NOMO-1 (cell line): ENCODE measurements around the gene ZFP90.
"Not testable (repeated sequence)": the region's sequence is repeated elsewhere in the genome, so short reads cannot be mapped to it uniquely, and the experiment has no call there.

Source experiments
- DNase-seq, 2 experiments: peaks; one replicate each; lab custom pipeline; 2025; ENCODE audit not compliant: unreplicated experiment in 2 of 2; lab: John Stamatoyannopoulos, UW

Gene ZFP90

DNA sequence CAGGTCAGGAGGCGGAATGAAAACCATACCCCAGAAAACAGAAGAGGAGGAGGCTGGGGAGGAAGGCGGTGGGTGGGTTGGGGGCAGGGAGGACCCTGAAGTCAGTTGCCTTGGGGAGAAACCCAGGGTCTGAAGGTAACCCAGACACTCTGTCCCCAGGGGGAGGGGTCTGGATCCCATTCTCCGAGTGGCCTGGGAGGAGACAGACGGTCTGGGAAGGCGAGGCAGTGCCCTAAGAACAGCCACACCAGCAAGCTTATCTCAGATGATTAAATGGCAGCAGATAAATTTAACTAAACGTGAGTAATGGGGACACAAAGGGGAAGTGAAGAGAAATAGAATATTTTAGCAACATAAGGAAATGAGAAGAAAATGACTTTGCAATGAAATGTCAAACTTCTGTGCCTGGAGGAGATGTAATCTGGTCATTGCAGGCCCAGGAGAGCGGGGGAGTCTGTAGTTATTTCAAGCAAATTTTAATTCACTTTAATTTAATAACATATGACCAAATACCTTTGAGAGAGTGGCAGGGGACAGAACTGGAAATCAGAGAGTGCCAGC lies 21.4 kb upstream of the ZFP90 start:
- peak; percentile 20 to 87 for DNase-seq

DNA sequence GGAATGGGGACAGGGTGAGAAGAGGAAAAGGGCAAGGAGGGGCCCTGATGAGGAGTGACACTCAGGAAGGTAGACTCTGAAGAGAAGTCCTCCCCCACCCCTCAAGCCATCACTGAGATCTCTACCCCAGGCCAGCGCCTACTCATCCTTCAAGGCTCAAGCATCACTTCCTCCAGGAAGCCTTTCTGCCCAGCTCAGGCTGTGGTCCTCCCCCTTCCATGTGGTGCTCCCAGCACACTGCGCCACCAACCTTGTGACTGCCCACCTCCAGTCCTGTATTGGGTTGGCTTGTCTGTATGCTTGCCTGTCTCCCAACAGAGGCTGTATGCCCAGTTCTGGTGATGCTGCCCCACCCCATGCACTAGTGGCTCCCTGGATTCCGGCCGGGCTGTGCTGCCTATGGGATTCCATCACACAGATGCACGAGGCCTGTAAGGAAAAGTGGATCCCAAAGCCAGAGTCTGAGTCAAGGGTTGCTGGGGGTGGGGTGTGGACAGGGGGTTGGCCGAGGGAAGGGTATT lies 19.8 kb upstream of the ZFP90 start:
- DNase-seq = no peak

DNA sequence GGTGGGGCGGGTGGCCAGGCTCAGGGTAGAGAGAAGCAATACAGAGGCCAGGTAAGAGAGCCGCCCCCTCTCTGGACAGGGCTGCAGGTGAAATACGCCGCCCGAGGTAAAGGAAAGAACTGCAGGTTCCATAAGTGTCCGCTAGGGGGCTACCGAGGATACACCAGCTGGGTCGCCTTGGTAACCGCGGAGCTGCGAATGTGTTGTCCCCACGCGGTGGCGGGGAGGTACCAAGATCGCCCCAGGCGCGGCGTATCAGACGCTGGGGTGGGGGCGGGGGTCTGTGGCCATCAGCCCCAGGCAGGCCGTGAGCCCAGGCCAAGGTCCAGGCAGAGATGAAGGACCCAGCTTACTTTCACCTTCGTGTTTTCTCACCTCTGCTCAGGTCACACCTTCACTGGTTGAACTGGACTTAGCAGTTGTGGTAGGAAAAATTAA lies 18.4 kb upstream of the ZFP90 start:
- peak; percentile 62 to 76 for DNase-seq

DNA sequence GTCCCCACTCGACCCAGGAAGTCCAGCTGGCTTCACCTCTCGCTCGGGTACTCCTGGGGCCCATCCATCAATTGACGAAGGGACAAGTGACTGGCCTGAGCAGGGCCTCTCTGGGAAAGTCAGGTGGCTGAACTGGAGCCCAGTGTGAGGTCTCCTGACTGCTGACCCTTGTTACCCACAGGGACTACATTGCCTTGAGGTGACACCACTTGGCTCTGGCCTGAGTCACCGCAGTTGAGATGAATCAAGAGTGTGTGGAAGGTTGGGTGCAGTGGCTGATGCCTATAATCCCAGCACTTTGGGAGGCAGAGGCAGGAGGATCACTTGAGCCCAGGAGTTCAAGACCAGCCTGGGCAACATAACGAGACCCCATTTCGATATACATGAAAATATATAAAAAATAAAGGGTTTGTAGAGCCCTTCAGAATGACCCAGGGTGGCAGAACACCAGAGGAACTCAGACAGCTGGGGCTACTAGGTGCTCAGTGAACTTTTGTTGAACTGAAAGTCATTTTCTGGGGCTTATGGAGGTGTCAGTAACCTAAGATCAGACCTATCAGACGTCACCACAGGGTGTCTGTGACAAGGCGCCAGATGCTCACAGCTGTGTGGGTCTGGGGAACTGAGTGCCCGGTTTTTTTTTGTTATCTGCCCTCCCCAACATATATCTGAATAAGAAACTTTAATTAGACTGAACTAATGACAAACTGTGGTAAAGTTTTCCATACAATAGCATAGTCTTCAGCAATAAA lies 14.8 kb upstream of the ZFP90 start:
- DNase-seq = no peak

DNA sequence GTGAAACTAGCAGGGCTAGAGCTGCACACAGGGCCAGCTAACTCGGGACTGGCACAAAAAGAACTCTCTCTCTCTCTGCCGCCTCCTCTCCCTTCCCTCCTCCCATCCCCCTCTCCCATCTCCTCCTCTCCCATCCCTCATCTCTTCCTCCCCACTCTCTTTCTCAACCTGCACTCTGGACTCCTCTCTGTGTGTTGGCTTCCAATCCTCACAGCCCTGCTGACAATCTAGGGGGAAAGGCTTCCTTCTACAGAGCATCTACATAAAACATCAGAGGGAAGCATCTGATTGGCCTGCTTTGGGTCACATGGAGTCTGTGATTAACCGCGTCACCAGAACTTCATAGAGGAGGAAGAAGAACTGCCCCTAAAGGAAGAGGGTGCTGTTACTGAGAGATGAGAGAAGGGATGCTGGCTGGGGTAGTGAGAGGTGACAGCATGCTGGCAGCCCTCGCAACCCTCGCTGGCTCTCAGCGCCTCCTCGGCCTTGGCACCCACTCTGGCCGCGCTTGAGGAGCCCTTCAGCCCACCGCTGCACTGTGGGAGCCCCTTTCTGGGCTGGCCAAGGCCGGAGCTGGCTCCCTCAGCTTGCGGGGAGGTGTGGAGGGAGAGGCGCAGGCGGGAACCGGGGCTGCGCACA lies 12.8 kb upstream of the ZFP90 start:
- DNase-seq = peak in 1 of 2 experiments; percentile 50

DNA sequence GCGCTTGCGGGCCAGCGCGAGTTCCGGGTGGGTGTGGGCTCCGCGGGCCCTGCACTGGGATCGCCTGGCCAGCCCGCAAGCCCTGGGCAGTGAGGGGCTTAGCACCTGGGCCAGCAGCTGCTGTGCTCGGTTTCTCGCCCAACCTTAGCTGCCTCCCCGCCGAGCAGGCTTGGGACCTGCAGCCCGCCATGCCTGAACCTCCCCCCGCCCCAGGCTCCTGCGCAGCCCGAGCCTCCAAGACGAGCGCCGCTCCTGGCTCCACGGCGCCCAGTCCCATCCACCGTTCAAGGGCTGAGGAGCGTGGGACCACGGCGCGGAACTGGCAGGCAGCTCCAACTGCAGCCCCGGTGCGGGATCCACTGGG lies 12.3 kb upstream of the ZFP90 start:
- no peak for DNase-seq

DNA sequence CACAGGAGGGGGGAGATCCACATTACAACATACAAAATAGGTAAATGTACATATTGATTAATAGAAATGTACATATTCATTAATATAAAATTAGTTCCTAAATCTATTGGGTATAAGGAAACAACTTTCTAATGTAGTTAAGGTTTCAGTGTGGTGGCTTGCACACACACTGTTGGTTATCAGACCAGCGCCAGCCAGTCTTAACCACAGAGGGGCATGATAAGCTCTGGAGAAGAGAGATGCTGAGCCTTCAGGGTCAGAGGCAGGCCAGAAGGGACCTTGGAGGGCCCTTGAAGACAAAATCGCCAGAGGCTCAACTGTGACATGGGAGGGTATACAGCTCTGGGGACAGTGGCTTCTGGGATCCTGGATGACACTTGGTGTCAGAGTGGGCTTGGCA lies 10.9 kb upstream of the ZFP90 start:
- no peak for DNase-seq

DNA sequence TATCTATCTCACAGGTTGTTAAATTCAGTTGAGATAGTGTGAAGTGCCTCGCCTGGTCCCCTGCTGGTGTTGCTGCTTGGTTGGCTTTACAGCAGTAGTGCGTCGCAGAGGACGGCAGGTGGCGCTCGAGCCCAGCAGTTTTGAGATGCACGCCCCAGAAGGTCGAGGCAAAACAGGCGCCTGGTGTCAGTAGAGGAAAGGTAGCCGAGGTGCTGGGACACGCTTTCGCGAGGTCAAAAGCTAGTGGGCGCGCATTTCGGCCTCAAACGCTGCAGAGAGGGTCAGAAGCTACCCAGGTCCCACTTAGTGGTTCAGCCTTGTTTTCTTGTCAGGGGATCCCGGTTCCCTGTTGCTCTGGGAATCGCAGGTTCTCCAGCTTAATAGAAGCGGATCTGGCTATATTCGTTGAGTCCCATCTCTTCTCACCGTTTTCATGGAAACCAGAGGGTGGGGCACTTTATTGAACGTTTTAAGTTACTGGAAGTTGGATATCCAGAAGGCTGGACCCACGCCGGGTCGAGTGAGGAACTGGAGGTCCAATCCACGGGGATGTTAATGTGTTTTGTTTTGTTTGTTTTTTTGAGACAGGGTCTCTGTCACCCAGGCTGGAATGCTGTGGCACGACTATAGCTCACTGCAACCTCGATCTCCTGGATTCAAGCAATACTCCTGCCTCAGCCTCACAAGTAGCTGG lies 10.3 kb upstream of the ZFP90 start:
- peak; percentile 81 to 90 for DNase-seq

DNA sequence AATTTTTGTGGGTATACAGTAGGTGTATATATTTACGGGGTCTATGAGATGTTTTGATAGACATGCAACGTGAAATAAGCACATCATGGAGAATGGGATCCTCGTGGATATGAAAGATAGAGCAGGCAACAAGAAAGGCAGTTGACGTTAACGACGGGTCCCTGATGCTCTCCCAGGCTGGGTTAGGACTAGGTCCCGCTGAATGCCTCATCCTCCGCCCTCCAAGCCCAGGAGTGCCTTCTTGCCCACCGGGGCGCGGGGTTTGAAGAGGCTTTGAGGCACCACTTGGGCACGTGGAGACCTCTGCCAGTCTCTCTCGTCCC lies 9.5 kb upstream of the ZFP90 start:
- no peak for DNase-seq

DNA sequence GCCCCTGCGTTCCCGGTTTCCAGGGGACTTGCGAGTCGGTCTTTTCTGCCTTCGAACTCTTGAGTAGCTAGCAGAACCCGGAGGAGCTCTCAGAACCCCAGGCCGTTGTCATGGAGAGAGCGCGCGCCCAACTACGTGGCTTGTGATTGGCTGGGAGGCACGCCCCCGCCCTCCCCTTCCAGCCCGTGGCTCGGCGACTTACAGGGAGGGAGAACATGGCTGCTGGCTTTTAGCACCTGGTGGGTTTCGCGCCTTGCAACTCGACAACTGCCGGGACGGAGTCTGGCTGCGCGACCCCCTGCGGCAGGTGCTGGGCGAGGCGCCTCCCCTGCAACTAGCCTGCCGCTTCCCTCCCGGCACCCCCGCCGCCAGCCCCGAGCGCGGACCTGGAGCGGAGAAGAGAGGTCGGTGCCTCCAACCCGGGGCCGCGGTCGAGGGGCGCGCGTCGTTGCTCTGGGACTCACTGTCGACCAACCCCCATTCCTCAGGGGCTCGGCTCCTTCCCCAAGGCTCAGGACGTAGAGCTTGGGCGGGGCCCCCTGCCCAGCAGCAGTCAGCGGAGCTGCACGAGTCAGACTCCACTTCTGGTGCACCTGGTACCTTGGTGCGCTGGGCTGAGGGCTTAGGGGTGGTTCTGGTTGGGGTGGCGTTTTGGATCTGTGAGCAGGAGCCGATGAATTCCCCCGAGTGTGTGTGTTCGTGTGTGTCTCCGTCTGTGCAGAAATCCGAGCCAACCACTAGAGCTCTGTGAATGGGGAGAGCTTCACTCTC lies 9.0 kb upstream of the ZFP90 start:
- DNase-seq = peak; percentile 73 to 74

DNA sequence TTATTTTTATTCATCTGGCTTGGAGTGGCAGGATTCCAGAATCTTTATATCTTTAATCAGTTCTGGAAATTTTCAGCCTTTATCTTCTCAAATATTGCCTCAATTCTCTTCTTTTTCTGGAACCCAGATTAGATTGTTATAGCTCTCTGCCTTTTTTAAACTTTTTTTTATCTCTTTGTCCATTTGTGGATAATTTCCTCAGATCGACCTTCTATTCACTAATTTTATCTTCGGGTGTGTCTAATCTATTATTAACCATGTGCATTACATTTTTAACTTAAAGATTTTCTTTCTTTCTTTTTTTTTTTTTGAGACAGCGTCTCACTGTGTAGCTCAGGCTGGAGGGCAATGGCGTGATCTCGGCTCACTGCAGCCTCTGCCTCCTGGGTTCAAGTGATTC lies 5.2 kb upstream of the ZFP90 start:
- no peak for DNase-seq

DNA sequence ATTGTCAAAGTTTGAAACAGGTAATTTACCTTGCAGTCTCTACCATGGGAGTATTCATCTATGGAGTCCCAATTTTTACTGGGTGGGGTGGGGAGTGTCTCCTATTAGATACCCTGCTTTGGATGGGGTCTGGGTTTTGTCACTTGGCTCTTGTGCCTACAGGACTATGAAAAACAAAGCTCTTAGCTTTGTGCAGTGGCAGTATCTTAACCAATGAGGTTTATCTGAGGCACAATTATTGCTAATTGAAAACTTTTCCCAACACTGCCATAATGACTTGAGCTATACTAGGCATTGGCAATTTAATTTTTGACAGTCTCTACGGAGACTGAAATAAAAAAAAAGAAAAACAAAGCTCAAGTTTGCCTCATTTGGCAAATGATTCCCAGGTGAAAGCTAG lies 3.8 kb upstream of the ZFP90 start:
- no peak for DNase-seq

DNA sequence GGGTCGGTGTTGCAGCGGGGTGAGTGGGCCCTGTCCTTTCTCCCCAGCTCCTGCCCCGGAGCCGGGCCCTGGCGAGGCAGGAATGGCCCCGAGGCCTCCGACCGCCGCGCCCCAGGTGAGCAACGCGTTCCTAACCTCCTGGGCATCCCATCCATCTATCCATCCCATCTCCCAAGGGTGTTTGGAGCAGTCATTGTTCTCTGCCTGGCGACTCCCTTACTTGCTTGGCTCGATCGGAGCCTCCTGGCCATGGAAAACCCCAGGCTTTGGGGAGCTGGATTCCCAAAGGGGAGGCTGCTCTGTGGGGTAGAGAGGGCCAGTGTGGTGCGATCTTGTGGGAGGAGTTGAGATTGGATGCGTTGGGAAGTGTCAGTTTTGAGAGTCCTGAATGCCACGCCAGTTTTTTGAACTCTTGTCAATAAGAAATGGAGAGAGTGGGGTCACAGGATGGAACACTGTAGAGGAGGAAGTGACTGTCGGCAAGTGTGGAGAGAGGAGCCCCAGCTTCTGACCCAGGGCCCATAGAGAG lies 684 bp downstream of the ZFP90 start:
- peak in 1 of 2 experiments; percentile 18 for DNase-seq

DNA sequence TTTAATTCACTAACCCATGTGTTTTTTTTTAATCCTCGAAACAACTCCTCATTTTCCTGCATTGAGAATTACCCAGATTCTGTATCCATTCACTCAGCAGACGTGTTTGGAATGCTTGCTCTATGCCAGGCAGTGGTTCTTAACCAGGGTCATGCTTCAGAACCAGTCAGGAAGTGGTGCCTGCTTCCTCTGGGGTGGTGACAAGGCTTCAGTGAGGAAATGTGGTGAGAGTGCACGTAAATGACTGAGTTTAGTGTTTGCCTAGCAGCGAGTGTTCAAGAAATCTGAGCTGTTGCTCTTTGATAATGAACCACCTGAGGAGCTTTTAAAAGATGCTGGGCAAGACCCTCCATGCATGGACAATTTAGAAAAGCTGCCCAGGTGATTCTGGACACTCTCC lies 9.9 kb downstream of the ZFP90 start:
- DNase-seq = no peak

DNA sequence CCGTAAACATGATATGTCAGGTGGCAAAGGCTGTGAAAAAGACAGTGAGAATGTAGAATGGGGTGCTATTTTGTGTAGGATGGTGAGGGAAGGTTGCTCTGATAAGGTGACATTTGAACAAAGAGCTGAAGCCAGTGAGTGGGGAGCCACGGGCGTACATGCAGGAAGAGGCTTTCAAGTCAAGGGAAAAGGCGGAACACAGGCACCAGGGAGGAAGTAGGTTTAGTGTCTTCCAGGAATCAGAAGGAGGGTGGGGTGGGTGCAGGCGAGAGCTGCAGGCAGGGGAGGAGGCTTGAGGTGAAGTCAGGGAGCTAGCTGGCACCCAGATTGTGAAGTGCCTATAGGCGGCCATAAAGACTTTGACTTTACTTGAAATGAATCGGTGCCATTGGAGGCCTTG lies 14.1 kb downstream of the ZFP90 start:
- no peak for DNase-seq

DNA sequence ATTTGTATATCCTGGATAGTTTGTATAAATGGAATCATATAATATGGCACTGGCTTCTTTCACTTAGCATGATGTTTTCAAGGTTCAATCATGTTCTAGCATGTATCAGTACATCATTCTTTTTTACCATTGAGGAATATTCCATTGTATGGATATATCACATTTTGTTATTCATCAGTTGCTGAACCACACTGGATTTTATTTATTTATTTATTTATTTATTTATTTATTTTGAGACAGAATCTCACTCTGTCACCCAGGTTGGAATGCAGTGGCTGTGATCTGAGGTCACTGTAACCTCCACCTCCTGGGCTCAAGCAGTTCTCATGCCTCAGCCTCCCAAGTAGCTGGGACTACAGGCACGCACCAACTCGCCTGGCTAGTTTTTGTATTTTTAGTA lies 21.2 kb downstream of the ZFP90 start:
- not testable (repeated sequence) for DNase-seq

DNA sequence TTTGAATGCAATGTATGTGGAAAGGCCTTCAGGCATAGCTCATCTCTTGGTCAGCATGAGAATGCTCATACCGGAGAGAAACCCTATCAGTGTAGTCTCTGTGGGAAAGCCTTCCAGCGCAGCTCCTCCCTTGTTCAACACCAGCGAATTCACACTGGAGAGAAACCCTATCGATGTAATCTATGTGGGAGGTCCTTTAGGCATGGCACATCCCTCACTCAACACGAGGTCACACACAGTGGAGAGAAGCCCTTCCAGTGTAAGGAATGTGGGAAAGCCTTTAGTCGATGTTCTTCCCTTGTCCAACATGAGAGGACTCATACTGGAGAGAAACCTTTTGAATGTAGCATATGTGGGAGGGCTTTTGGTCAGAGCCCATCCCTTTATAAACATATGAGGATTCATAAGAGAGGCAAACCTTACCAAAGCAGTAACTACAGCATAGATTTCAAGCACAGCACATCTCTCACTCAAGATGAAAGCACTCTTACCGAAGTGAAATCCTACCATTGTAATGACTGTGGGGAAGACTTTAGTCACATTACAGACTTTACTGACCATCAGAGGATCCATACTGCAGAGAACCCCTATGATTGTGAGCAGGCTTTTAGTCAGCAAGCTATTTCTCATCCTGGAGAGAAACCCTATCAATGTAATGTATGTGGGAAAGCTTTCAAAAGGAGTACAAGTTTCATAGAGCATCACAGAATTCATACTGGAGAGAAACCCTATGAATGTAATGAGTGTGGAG lies 24.7 kb downstream of the ZFP90 start:
- no peak for DNase-seq

DNA sequence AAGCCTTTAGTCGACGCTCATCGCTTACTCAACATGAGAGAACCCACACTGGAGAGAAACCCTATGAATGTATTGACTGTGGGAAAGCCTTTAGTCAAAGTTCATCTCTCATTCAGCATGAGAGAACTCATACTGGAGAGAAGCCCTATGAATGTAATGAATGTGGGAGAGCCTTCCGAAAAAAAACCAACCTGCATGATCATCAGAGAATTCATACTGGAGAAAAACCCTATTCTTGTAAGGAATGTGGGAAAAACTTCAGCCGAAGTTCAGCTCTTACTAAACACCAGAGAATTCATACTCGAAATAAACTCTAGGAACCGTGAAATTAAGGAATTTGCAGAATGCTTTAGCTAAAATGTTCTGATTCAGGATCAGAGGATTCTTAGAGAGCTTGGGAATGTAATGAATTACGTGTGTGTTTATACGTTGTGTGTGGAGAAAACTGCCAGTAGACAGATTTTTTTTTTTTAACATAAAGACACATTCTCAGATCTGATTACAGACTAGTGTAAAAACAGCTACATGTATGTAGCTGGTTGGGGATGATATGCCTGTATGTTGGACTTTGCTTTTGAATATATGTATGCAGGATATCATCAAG lies 25.4 kb downstream of the ZFP90 start:
- DNase-seq = peak in 1 of 2 experiments; percentile 0

DNA sequence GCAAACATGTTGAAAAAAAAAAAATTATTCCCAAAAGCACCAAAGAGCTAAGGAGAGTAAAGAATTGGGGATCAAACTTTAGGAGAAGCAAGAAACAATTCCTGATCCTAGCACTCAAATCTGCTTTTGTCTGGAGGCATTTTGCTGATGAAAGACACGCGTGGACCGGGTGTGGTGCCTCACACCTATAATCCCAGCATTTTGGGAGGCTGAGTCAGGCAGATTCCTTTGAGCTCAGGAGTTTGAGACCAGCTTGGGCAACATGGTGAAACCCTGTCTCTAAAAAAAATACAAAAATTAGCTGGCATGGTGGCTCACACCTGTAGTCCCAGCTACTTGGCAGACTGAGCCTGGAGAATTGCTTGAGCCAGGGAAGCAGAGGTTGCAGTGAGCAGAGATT lies 35.4 kb downstream of the ZFP90 start:
- DNase-seq = no peak
